Panc1 (cell line): ENCODE measurements around the gene NLRP7.

Experiments
- CTCF ChIP-seq: fragments of 450-650 bp; IDR thresholded peaks from 2 replicates; pipeline ENCODE4 v1.5.1; 2017; ENCODE audit warnings: mild to moderate bottlenecking
- POLR2AphosphoS5 ChIP-seq: IDR thresholded peaks from 2 replicates; pipeline ENCODE4 v1.6.1; 2012; ENCODE audit warnings: mild to moderate bottlenecking, low read depth, low read length, moderate library complexity
- SIN3A ChIP-seq: IDR thresholded peaks from 2 replicates; pipeline ENCODE4 v1.6.1; 2012; ENCODE audit warnings: low read depth, mild to moderate bottlenecking, low read length, moderate library complexity, borderline replicate concordance; ENCODE audit not compliant: insufficient read depth

- no peak for TF ChIP-seq CTCF
- no peak for TF ChIP-seq POLR2AphosphoS5
- TF ChIP-seq SIN3A: no peak
Measured at GRCh38 chr19:54873990-54874389, 73.3 kb downstream of the NLRP7 start, which contains the start of gene FCAR.
